ENCODE measurements around the gene CCDC40. TPM values are rescaled to one million over a fixed set of nuclear protein-coding genes. Genes with fewer than 3 reads are reported as not detected.
A peak's percentile ranks its signal among the peaks of the same experiment; 100 is the strongest.

CCDC40 gene
- total RNA-seq, 1 experiment from 2014 or later: 16.3 TPM

DNA sequence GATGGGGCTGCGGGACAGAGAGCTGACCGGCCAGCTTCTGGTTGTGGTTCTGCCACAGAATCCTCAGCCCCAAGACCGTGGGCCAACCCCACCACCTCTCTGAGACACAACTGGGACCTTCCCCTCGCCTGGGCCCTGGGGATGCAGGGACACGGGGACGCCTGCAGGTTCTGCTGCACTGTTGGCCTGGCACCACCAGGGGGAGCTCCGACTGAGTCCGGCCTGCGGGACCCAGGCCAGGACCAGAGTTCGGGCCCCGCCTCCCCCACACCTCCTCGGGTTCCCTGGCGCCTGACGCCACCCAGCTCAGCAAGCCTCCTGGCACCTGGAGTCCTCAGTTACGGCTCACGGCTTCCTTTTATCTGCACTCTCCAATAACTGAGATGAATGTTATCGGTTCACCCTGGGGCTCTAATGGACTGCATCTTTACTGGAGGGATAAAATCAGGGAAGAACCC is 28.0 kb upstream of the CCDC40 start (continued):
- TF ChIP-seq SMAD3 (CRISPR knock-in tag; IDR thresholded peaks at IDR 0.05; ENCODE audit: borderline replicate concordance) (no peak), HMGXB4 (CRISPR knock-in tag; IDR thresholded peaks at IDR 0.05) (0 out of 2 replicates have a peak, but pooled peaks have one; percentile 66), CTCF (IDR thresholded peaks at IDR 0.05) (peak; percentile 94), ETV6 (CRISPR knock-in tag; IDR thresholded peaks at IDR 0.05) (no peak), ZNF671 (CRISPR knock-in tag; IDR thresholded peaks at IDR 0.05) (no peak), ZNF138 (CRISPR knock-in tag; conservative IDR thresholded peaks at IDR 0.05) (no peak), ZNF281 (CRISPR knock-in tag; IDR thresholded peaks at IDR 0.05) (no peak), OVOL2 (CRISPR knock-in tag; IDR thresholded peaks at IDR 0.05; ENCODE audit: borderline replicate concordance) (no peak), PRRX2 (CRISPR knock-in tag; IDR thresholded peaks at IDR 0.05) (no peak), ELF4 (CRISPR knock-in tag; IDR thresholded peaks at IDR 0.05; ENCODE audit: low read depth) (no peak), ZNF532 (CRISPR knock-in tag; IDR thresholded peaks at IDR 0.05; ENCODE audit: borderline replicate concordance) (no peak), JAZF1 (CRISPR knock-in tag; IDR thresholded peaks at IDR 0.05) (no peak), ZSCAN18 (CRISPR knock-in tag; IDR thresholded peaks at IDR 0.05) (no peak), MAX (CRISPR knock-in tag; IDR thresholded peaks at IDR 0.05) (no peak)
- TF ChIP-seq, protein P1, sequence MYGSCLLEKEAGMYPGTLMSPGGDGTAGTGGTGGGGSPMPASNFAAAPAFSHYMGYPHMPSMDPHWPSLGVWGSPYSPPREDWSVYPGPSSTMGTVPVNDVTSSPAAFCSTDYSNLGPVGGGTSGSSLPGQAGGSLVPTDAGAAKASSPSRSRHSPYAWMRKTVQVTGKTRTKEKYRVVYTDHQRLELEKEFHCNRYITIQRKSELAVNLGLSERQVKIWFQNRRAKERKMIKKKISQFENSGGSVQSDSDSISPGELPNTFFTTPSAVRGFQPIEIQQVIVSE (CRISPR knock-in tag; IDR thresholded peaks at IDR 0.05; ENCODE audit: borderline replicate concordance): no peak
- TF ChIP-seq, protein P2, sequence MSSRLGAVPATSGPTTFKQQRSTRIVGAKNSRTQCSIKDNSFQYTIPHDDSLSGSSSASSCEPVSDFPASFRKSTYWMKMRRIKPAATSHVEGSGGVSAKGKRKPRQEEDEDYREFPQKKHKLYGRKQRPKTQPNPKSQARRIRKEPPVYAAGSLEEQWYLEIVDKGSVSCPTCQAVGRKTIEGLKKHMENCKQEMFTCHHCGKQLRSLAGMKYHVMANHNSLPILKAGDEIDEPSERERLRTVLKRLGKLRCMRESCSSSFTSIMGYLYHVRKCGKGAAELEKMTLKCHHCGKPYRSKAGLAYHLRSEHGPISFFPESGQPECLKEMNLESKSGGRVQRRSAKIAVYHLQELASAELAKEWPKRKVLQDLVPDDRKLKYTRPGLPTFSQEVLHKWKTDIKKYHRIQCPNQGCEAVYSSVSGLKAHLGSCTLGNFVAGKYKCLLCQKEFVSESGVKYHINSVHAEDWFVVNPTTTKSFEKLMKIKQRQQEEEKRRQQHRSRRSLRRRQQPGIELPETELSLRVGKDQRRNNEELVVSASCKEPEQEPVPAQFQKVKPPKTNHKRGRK (CRISPR knock-in tag; IDR thresholded peaks at IDR 0.05; ENCODE audit: borderline replicate concordance): no peak

Data from WTC11 (cell line).